GM18861 (cell line): ENCODE measurements around the gene MRPS24.
"Not testable (repeated sequence)": the region's sequence is repeated elsewhere in the genome, so short reads cannot be mapped to it uniquely, and the experiment has no call there.

Experiments
- ATAC-seq: cut with Tn5 transposase; IDR thresholded peaks from one replicate; pipeline ENCODE4 v1.9.1; 2021; ENCODE audit not compliant: unreplicated experiment

The MRPS24 gene

DNA sequence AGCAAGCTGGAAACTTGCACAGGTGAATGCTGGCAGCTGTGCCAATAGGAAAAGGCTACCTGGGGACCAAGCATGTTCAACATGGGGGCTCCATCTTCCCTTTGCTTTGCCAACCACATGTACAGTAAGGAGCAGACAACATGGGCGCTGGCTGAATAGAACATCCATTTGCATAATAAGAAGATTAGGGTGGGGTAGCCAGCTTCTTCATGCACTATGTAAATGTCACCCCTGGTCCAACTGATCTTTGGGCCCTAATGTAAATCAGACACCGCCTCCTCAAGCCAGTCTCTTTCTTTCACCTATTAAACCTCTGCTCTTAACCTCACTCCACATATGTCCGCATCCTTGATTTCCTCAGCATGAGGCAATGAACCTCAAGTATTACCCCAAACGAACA is 26.0 kb downstream of the MRPS24 start:
- no peak for ATAC-seq

DNA sequence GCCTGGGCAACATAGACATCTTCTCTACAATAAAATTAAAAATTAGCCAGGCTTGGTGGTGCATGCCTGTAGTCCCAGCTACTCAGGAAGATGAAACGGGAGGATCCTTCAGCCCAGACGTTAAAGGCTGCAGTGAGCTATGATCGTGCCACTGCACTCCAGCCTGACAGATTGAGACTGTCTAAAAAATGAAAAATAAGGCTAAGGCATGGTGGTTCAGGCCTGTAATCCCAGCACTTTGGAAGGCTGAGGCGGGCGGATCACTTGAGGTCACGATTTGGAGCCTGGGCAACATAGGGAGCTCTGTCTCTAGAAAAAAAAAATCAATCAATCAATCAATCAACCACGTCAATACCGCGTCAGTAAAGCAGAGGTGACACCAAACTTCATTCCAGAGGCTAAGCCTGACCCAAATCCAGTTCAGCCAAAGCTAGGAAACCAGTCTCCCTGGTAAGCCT is 31.1 kb downstream of the MRPS24 start:
- no peak for ATAC-seq

DNA sequence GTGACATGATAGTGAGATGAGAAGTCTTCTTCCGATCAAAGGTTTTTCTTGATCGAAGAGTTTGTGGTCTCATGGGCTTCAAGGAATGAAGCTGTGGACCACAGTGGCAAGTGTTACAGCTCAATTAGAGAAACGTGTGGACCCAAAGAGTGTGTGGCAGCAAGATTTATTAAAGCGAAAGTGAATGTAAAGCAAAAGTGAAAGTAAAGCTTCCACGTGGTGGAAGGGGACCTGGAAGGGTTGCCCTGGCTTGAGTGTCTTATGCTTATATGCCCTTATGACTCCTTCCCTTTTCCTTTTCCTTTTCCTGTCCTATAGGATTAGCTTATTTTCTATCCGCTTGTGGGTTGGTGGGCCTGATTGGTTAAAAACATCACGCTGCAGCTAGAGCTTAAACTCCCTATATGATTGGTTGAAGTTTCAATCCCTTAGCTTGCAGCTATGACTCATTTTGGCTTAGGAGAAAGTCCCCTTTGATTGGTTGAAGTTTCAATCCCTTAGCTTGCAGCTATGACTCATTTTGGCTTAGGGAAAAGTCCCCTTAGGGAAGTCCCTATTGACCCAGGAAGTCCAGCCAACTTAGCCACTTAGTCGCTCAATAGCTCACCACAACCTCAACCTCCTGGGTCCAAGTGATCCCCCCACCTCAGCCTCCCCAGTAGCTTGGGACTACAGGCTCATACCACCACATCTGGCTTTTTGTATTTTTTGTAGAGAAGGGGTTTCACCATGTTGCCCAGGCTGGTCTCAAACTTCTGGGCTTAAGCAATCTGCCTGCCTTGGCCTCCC is 34.7 kb downstream of the MRPS24 start:
- no peak for ATAC-seq

DNA sequence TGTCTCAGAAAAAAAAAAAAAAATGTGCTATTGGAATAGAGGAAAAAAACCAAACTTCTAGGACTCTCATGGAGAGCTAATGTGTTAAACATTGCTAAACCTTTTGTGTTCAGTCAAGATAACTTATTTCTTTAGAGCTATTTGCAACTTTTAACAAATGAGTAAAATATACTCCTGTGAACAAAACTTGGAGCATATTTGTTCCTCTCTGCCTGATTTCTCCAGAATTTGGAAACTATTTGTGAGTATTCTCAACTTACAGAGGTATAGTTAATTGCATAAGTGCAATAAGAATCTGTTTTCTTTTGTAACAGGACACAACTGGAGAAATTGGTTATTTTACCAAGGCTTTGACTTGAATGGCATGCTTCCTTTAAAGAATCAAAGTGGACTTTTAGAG is 38.4 kb downstream of the MRPS24 start:
- ATAC-seq = not testable (repeated sequence)

DNA sequence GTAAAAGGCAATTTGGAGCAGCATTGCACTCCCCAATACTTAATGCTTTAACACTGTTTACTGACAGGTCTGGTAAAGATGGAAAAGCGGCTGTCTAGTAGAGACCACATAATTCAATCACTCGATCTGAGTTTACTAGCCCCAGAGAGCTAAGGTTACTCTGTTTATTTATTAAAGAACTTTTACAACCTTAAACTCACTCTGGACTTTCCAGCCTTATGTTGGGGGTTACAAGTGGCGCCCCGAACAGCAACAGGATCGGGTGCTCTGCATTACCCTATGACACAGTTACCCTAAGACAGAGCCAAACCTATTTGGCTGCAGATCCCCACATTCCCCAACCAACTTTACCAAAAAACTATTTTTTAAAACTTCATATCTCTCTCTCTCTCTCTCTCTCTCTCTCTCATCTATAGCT is 43.9 kb downstream of the MRPS24 start:
- no peak for ATAC-seq

DNA sequence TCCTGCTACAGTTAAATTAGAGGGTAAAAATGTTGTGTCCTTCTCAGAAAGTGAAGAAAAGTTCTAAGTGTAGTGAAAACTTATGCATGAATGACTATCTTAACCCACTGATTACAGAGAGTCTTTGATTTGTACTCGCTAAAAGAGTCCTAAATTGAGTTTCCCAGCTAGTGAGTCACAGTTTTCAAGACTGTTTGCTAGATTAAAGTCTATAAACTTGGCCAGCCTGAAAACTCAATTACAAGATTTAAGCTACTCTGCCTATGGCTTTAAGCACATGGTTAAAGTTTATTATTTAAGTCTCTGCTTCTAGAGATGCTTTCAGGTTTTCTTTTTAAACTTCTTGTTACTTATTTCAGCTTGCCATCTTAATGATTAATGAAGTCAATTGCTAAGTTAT is 44.4 kb downstream of the MRPS24 start:
- no peak for ATAC-seq

DNA sequence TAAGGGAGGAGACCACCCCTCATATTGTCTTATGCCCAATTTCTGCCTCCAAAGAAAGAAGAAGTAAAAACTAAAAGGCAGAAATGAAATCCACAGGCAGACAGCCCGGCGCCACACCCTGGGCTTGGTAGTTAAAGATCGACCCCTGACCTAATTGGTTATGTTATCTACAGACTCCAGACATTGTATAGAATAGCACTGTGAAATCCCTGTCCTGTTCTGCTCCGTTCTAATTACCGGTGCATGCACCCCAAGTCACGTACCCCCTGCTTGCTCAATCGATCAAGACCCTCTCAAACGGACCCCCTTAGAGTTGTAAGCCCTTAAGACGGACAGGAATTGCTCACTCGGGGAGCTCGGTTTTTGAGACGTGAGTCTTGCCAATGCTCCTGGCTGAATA is 44.8 kb downstream of the MRPS24 start:
- not testable (repeated sequence) for ATAC-seq

DNA sequence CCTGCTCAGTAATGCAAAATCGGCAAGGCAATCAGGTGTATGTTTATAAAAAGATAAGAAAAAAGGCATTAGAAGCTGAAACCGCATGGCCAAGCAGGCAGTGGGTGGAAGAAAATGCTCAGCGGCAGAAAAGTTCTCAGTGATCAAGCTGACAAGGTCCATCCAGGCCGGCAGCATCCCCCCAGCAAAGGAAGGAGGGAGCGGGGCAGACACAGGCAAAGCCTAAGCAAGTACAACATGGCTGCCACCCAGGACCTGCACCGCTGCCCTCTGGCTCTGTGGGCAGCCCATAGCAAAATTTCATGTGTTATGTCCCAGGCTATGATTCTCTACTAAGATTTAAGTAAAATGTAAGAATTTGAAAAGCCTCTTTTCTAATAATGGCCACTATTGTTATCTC is 45.4 kb downstream of the MRPS24 start:
- ATAC-seq = no peak

DNA sequence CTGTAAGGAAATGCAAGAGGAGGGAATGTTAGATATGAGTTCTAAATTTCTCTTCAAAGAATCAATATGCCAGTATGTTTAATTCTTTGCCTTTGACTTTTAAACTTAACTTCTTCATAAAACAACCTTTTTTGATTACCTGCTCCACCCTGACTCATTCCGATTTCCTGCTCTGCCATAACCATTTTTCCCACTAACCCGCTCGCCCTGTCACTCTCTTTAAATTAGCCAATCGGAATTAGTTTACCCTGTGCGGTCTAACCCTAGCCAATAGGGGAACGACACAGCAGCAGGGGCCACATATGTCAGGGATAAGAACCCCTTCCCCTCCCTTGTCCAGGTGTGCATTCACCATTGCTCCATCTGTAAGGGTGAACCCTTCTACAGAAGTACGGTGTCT is 45.9 kb downstream of the MRPS24 start:
- ATAC-seq = not testable (repeated sequence)
